ENCODE data around the gene MKLN1. TPM values are rescaled to one million over a fixed set of nuclear protein-coding genes. Genes with fewer than 3 reads are reported as not detected.

The MKLN1 gene
- total and polyA plus RNA-seq, 2 of the 13 experiments (the other 11 are each of a cell fraction or from before 2014, with no cell fraction given), result 33.6 to 43.5 TPM

GRCh38 chr7:131424219-131424822, 96.6 kb downstream of the MKLN1 start (continued):
- TF ChIP-seq ZNF549 (CRISPR knock-in tag; IDR thresholded peaks at IDR 0.05) (no peak), NR3C1 (CRISPR knock-in tag; IDR thresholded peaks at IDR 0.05) (no peak), ZNF10 (CRISPR knock-in tag; IDR thresholded peaks at IDR 0.05; ENCODE audit: borderline replicate concordance, low read depth) (no peak), ZNF781 (CRISPR knock-in tag; IDR thresholded peaks at IDR 0.05; ENCODE audit: borderline replicate concordance, not compliant biosample characterization) (no peak), ZNF235 (CRISPR knock-in tag; IDR thresholded peaks at IDR 0.05; ENCODE audit: borderline replicate concordance) (no peak), MIXL1 (CRISPR knock-in tag; IDR thresholded peaks at IDR 0.05) (0 out of 2 replicates have a peak, but pooled peaks have one; percentile 30), CEBPB (IDR thresholded peaks at IDR 0.05; ENCODE audit: borderline replicate concordance, low read depth, low read length) (peak; percentile 66; the same call in 1 of the 2 replicates), ZNF430 (CRISPR knock-in tag; IDR thresholded peaks at IDR 0.05) (no peak), IRF1 (CRISPR knock-in tag; IDR thresholded peaks at IDR 0.05; ENCODE audit: low read depth) (no peak), STAG1 (CRISPR knock-in tag; IDR thresholded peaks at IDR 0.05) (peak; percentile 60), ZNF296 (CRISPR knock-in tag; conservative IDR thresholded peaks at IDR 0.05) (no peak), SNAPC2 (CRISPR knock-in tag; IDR thresholded peaks at IDR 0.05) (no peak), YEATS2 (CRISPR knock-in tag; IDR thresholded peaks at IDR 0.05; ENCODE audit: borderline replicate concordance) (no peak), ZNF317 (CRISPR knock-in tag; IDR thresholded peaks at IDR 0.05) (no peak), SMC3 (IDR thresholded peaks at IDR 0.05; ENCODE audit: low read length) (0 out of 2 replicates have a peak, but pooled peaks have one; percentile 5)
- TF ChIP-seq, protein P1, sequence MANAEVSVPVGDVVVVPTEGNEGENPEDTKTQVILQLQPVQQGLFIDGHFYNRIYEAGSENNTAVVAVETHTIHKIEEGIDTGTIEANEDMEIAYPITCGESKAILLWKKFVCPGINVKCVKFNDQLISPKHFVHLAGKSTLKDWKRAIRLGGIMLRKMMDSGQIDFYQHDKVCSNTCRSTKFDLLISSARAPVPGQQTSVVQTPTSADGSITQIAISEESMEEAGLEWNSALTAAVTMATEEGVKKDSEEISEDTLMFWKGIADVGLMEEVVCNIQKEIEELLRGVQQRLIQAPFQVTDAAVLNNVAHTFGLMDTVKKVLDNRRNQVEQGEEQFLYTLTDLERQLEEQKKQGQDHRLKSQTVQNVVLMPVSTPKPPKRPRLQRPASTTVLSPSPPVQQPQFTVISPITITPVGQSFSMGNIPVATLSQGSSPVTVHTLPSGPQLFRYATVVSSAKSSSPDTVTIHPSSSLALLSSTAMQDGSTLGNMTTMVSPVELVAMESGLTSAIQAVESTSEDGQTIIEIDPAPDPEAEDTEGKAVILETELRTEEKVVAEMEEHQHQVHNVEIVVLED (CRISPR knock-in tag; IDR thresholded peaks at IDR 0.05; ENCODE audit: borderline replicate concordance), result no peak
- TF ChIP-seq, protein P2, sequence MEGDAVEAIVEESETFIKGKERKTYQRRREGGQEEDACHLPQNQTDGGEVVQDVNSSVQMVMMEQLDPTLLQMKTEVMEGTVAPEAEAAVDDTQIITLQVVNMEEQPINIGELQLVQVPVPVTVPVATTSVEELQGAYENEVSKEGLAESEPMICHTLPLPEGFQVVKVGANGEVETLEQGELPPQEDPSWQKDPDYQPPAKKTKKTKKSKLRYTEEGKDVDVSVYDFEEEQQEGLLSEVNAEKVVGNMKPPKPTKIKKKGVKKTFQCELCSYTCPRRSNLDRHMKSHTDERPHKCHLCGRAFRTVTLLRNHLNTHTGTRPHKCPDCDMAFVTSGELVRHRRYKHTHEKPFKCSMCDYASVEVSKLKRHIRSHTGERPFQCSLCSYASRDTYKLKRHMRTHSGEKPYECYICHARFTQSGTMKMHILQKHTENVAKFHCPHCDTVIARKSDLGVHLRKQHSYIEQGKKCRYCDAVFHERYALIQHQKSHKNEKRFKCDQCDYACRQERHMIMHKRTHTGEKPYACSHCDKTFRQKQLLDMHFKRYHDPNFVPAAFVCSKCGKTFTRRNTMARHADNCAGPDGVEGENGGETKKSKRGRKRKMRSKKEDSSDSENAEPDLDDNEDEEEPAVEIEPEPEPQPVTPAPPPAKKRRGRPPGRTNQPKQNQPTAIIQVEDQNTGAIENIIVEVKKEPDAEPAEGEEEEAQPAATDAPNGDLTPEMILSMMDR (CRISPR knock-in tag; IDR thresholded peaks at IDR 0.05), result peak; percentile 47
- TF ChIP-seq, protein P3, sequence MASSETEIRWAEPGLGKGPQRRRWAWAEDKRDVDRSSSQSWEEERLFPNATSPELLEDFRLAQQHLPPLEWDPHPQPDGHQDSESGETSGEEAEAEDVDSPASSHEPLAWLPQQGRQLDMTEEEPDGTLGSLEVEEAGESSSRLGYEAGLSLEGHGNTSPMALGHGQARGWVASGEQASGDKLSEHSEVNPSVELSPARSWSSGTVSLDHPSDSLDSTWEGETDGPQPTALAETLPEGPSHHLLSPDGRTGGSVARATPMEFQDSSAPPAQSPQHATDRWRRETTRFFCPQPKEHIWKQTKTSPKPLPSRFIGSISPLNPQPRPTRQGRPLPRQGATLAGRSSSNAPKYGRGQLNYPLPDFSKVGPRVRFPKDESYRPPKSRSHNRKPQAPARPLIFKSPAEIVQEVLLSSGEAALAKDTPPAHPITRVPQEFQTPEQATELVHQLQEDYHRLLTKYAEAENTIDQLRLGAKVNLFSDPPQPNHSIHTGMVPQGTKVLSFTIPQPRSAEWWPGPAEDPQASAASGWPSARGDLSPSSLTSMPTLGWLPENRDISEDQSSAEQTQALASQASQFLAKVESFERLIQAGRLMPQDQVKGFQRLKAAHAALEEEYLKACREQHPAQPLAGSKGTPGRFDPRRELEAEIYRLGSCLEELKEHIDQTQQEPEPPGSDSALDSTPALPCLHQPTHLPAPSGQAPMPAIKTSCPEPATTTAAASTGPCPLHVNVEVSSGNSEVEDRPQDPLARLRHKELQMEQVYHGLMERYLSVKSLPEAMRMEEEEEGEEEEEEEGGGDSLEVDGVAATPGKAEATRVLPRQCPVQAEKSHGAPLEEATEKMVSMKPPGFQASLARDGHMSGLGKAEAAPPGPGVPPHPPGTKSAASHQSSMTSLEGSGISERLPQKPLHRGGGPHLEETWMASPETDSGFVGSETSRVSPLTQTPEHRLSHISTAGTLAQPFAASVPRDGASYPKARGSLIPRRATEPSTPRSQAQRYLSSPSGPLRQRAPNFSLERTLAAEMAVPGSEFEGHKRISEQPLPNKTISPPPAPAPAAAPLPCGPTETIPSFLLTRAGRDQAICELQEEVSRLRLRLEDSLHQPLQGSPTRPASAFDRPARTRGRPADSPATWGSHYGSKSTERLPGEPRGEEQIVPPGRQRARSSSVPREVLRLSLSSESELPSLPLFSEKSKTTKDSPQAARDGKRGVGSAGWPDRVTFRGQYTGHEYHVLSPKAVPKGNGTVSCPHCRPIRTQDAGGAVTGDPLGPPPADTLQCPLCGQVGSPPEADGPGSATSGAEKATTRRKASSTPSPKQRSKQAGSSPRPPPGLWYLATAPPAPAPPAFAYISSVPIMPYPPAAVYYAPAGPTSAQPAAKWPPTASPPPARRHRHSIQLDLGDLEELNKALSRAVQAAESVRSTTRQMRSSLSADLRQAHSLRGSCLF (CRISPR knock-in tag; IDR thresholded peaks at IDR 0.05; ENCODE audit: borderline replicate concordance), result no peak
- TF ChIP-seq, protein P4, sequence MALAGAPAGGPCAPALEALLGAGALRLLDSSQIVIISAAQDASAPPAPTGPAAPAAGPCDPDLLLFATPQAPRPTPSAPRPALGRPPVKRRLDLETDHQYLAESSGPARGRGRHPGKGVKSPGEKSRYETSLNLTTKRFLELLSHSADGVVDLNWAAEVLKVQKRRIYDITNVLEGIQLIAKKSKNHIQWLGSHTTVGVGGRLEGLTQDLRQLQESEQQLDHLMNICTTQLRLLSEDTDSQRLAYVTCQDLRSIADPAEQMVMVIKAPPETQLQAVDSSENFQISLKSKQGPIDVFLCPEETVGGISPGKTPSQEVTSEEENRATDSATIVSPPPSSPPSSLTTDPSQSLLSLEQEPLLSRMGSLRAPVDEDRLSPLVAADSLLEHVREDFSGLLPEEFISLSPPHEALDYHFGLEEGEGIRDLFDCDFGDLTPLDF (CRISPR knock-in tag; IDR thresholded peaks at IDR 0.05), result no peak

Measured in HepG2 (cell line).